HL-60 (cell line): ENCODE data around the gene ATP1A2.

Source experiments
- DNase-seq, 2 experiments: peaks; one replicate each; pipeline ENCODE4 v3.0.0-alpha.2; 2010 to 2020; ENCODE audit warnings: low read depth in 1 of 2, low spot score in 1 of 2
- H3K27ac ChIP-seq: fragments of 250-450 bp; sonication (Bioruptor Pico); replicated peaks from 2 replicates; pipeline ENCODE4 v1.5.1; 2020; ENCODE audit warnings: mild to moderate bottlenecking, moderate library complexity
- H3K27me3 ChIP-seq: fragments of 250-450 bp; sonication (Bioruptor Pico); 2 replicates; pipeline ENCODE4 v1.5.1; 2021; ENCODE audit warnings: mild to moderate bottlenecking, moderate library complexity; ENCODE audit not compliant: insufficient read depth, poor library complexity, severe bottlenecking
- H3K4me3 ChIP-seq: replicated peaks from 2 replicates; pipeline ENCODE4 v1.5.1; 2011; ENCODE audit warnings: mild to moderate bottlenecking, control low read depth, low read length; ENCODE audit not compliant: insufficient read depth
- GABPA ChIP-seq: IDR thresholded peaks from 2 replicates; pipeline ENCODE4 v1.6.1; 2012; ENCODE audit warnings: low read depth
- POLR2AphosphoS5 ChIP-seq: IDR thresholded peaks from 2 replicates; pipeline ENCODE4 v1.6.1; 2012; ENCODE audit warnings: low read depth
- REST ChIP-seq: IDR thresholded peaks from 2 replicates; pipeline ENCODE4 v1.6.1; 2012; ENCODE audit warnings: low read depth; ENCODE audit not compliant: insufficient replicate concordance
- SPI1 ChIP-seq: IDR thresholded peaks from 2 replicates; pipeline ENCODE4 v1.6.1; 2012; ENCODE audit warnings: low read depth, mild to moderate bottlenecking, borderline replicate concordance
- TF ChIP-seq, protein P1 (sequence below): IDR thresholded peaks from one replicate; pipeline ENCODE4 v1.5.1; 2011; ENCODE audit warnings: low read length, control low read depth, inconsistent platforms; ENCODE audit not compliant: insufficient read depth

The ATP1A2 gene

GRCh38 chr1:160104486-160104885 lies 11.1 kb upstream of the ATP1A2 start:
- DNase-seq, result peak in 1 of 2 experiments; percentile 46
- peak; percentile 67; the same call in 1 of the 2 replicates for TF ChIP-seq SPI1
- TF ChIP-seq POLR2AphosphoS5, result no peak
- Histone ChIP-seq H3K4me3 (no peak overlapping the region), H3K27ac (no peak overlapping the region), H3K27me3 (no peaks in the 10 kb centered on the region)

- TF ChIP-seq SPI1, result no peak
- no peak for TF ChIP-seq REST
- no peak for TF ChIP-seq POLR2AphosphoS5
- no peak for TF ChIP-seq GABPA
- TF ChIP-seq, protein P1, sequence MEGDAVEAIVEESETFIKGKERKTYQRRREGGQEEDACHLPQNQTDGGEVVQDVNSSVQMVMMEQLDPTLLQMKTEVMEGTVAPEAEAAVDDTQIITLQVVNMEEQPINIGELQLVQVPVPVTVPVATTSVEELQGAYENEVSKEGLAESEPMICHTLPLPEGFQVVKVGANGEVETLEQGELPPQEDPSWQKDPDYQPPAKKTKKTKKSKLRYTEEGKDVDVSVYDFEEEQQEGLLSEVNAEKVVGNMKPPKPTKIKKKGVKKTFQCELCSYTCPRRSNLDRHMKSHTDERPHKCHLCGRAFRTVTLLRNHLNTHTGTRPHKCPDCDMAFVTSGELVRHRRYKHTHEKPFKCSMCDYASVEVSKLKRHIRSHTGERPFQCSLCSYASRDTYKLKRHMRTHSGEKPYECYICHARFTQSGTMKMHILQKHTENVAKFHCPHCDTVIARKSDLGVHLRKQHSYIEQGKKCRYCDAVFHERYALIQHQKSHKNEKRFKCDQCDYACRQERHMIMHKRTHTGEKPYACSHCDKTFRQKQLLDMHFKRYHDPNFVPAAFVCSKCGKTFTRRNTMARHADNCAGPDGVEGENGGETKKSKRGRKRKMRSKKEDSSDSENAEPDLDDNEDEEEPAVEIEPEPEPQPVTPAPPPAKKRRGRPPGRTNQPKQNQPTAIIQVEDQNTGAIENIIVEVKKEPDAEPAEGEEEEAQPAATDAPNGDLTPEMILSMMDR, result no peak
- Histone ChIP-seq H3K4me3 (no peak overlapping the region), H3K27me3 (no peaks in the 10 kb centered on the region), H3K27ac (no peak overlapping the region)
- DNase-seq, result no peak
These were observed 10.4 kb upstream of the ATP1A2 start for GRCh38 chr1:160105155-160105554.

- no peak overlapping the region for H3K27ac ChIP-seq
- DNase-seq, result no peak
- H3K4me3 ChIP-seq, result no peak overlapping the region
- no peak for TF ChIP-seq REST
- TF ChIP-seq GABPA, result no peak
- no peak for TF ChIP-seq SPI1
- TF ChIP-seq, protein P1, result no peak
- no peak for TF ChIP-seq POLR2AphosphoS5
- no peaks in the 10 kb centered on the region for H3K27me3 ChIP-seq
These were observed 8.0 kb upstream of the ATP1A2 start for GRCh38 chr1:160107512-160107911.

- H3K27ac ChIP-seq, result no peak overlapping the region
- H3K27me3 ChIP-seq, result no peaks in the 10 kb centered on the region
- H3K4me3 ChIP-seq, result no peak overlapping the region
- TF ChIP-seq, protein P1, result peak; percentile 33
- TF ChIP-seq POLR2AphosphoS5 (no peak), GABPA (no peak)
- peak in 1 of 2 experiments; percentile 49 for DNase-seq
These were observed 6.5 kb upstream of the ATP1A2 start for GRCh38 chr1:160108888-160109662.
